HG03196 (cell line): Measurements from ENCODE around the gene EPHB1.

Experiments used
- ATAC-seq: cut with Tn5 transposase; IDR thresholded peaks from one replicate; pipeline ENCODE4 v1.9.1; 2021; ENCODE audit not compliant: unreplicated experiment

The EPHB1 gene

DNA sequence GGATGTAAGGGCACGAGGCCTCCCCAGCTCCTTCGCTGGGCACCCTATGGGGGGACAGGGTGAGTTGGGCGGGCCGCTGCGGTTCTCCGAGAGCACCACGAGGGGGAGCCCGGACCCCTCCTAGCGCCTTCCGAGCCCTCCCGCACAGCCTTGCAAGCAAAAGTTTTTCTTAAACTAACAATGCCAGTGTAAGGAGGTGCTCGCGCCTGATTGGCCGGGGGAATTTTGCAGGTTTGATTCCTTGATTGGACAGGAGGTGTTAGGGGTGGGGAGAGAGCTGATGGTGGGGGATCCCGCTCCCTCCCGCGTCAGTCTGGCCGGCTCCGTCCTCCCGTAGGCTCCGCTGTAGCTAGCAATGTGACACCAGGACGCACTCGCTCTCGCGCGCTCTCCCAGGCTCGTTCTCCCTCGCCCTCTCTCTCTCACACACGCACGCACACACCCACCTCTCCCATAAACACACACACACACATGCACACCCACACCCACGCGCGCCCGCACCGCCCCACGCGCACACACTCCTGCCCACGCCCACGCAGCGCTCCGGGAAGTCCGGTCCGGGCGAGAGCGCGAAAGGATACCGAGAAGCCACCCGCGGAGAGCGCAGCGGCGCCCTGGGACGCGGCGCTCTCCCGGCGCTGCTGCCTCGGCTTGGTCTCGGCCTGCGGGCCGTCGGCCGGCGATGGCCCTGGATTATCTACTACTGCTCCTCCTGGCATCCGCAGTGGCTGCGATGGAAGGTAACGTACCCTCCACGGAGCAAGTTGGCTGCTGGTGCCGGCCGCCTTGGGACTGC, at the start of gene EPHB1:
EPHB1 (plus strand) TSS at position 311 of the 796 bp plus-strand sequence.
- peak; percentile 73 for ATAC-seq

DNA sequence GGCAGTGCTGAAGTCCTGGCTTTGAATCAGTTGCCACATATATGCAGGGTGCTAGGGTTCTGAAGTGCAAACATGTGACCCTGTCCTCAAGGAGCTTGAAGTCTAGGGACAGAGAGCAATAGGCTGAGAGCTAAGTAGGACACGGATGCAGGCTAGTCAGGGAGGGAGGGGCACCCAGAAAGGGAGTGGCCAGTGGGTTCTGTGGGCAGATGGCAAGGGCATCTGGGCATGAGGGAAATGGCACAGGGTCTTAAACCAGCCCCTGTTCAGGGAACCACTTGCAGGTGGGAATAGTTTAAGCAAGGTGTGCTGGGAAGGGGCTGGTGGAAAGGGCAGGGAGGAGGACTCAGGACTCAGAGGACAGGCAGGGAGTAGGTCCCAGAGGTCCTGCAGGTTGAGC, 46.4 kb upstream of the EPHB1 start:
- ATAC-seq, result no peak

DNA sequence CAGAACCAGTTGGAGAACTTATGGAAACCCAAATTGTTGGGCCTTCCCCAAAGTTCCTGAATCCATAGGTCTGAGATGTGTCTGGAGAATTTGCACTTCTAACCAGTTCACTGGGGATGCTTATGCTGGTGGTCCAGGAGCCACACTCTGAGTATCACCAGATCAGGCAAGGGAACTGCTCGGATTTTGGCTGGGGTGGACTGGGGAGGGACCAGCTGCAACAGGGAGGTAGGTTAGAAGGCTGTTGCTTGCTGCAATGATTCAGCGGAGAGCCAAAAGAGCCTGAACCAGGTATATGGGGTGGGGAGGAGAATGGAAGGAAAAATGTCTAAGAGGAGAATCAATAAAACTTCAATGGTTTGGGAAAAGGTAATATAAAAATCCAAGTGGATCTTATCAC, 45.9 kb upstream of the EPHB1 start:
- ATAC-seq, result no peak

- ATAC-seq, result no peak
These were observed 45.1 kb upstream of the EPHB1 start for GRCh38 chr3:134749802-134750553.

DNA sequence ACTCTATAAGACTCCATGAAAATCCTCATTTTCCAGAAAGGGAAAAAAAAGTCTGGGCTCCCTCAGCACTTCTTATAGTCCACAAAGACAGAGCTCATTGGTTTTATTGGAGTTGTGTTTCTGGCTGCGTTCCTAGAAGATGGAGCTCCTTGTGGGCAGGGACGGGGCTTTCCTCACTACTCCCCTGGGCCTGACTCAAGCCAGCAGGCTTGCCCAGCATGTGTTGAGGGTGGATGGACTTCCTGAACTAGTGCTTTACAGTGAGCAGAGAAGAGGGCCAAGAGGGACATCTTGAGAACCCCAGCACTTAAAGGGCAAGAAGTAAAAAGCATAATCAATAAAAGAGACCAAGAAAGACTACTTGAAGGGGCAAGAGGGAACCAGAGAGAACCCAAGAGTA, 43.2 kb upstream of the EPHB1 start:
- ATAC-seq, result no peak

DNA sequence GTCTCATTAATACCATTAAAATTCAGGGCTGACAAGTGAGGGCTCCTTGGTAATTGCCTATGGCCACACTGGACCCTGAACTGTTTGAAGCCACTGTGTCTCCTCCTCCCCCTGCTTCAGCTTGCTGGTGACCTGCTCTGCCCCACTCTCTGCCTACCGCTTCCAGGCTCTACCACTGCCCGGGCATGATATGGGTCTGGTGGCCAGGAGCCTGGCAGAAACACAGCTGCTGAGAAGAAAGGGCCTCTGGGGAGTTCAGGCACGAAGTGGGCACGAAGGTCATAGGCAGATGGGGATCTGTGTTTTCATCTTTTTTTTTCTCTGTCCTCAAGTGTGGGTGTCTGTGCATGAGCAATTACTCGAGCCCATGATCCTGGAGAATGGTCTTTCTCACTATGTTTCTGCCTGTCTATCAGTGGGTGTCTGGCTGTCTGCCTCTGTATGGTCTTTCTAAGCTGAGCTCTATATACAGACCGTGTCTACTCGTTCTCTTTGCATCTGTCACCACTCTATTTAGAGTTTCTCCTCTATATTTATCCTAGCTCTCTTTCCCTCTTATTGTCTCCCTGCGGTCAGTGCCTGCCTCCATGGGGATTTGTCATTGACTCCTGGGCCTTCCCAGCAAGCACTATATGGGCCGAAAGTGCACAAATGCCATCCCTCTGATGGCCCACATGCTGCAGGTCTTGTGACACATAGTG, 42.1 kb upstream of the EPHB1 start:
- no peak for ATAC-seq

GRCh38 chr3:134753999-134754742, 40.9 kb upstream of the EPHB1 start:
- no peak for ATAC-seq

DNA sequence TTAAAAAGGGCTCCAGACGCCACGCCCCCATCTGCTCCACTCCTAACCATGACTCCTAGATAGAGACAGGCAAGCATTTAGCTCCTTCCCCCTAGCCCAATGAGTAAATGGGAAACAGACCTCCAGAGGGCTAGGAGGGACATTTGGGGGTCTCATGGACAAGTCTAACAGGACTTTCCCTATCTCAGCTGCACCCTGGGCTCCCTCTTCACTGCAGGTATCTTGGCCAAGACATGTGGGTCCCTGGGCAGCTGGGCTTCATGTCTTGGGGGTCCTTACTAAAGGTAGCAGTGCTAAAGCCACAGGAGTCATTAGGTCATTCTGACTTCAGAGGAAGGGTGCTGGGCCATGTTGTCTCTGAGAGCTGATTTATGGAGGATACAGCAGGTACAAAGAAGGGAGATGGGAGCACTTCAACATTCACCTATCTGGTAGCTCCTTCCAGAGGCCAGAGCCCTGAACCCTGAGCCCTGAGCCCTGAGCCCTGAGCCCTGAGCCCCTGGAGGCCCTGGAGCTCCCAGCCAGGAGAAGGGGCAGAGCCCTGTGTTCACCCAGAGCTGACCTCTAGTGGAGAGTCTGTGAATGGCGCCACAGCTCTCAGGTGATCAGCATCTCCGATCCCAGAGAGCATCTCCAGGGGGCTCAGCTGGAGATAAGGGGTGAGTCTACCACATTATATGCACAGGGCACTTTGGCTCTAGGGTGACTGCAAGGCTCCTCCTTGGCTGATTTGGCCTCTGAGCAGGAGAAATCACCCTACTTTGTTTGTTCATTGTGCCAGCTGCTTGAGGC, 40.1 kb upstream of the EPHB1 start:
- ATAC-seq, result no peak

- no peak for ATAC-seq
These were observed 39.2 kb upstream of the EPHB1 start for GRCh38 chr3:134755821-134756220.

GRCh38 chr3:134757549-134758069, 37.5 kb upstream of the EPHB1 start:
- no peak for ATAC-seq

- ATAC-seq, result no peak
These were observed 33.8 kb upstream of the EPHB1 start for GRCh38 chr3:134761213-134761612.

DNA sequence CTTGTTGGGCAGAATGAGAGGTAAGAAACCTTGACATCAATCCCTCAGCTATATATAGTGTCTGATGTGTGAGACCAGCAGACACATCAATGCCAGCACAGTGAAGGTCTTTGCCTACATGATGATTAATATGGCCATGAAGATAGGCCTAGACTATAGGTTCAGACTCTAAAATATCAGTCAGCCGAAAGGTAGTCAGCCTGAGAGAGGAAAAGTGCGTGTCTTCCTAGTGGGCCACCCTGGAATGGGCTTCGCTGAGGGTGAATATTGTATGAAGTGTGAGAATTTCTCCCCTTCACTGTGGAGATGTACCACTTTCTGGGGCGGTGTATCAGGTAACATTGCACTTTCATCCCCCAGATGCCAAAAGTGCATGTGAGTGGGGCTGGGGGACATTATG, 33.0 kb upstream of the EPHB1 start:
- ATAC-seq, result no peak

DNA sequence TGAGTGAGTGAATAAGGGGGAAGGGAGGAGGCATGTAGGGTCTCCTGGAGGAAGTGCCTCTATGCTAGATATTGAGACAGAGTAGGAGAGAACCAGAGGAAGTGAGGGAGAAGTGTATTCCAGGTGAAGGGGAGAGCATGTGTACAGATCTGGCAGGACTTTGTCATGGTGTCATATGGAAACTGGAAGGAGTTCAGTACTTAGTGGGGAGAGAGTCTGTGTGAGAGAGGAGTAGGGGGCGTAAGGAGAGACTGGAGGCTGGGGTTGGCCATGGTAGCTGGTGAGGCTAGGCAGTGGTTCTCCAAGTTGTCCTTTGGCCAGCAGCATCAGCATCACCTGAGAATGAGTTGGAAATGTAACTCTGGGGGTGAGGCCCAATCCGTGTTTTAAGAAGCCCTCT, 29.6 kb upstream of the EPHB1 start:
- no peak for ATAC-seq

- no peak for ATAC-seq
These were observed 28.8 kb upstream of the EPHB1 start for GRCh38 chr3:134766290-134766689.

DNA sequence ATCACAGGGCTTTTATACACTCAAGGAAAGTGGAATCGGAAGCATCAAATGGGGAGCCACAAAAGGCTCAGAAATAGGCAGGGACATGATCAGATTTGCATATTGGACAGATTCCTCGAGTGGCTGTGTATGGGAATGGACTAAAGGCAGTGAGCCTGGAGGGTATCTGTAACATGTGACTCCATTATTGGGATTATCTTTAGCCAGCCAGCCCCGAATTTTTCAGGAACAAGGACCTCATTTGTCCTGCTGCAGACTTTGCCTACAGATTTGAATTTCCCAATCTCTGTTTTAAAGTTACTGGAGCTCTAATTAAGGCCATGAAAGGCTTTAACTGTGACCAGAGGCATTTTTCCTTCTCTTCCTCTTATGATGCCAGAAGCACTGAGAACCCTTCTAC, 26.9 kb upstream of the EPHB1 start:
- ATAC-seq, result no peak

- no peak for ATAC-seq
These were observed 26.2 kb upstream of the EPHB1 start for GRCh38 chr3:134768837-134769236.

GRCh38 chr3:134769287-134769868, 25.7 kb upstream of the EPHB1 start:
- ATAC-seq, result no peak

DNA sequence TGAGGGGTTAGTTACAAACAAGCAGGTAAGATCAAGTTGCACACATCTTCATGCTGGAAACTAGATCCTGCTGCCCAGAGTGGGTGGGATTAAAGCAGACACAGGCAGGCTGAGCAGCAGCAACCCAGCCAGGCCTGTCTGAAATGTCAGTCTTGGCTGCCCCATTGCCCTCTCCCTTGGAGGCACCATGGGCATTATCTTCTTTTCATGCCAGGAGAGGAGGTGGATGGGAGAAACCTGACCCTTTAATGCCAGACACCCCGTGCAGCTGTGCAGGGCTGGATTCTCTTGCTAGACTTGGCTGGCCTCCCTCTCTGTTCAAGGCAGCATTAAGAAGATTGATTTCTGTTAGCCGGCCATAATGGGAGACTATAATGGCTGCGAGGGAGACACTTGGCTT, 23.0 kb upstream of the EPHB1 start:
- no peak for ATAC-seq

- ATAC-seq, result no peak
These were observed 22.5 kb upstream of the EPHB1 start for GRCh38 chr3:134772591-134772990.

GRCh38 chr3:134775831-134776230, 19.2 kb upstream of the EPHB1 start:
- no peak for ATAC-seq
